ENCODE data around the gene NTSR1.

DNA sequence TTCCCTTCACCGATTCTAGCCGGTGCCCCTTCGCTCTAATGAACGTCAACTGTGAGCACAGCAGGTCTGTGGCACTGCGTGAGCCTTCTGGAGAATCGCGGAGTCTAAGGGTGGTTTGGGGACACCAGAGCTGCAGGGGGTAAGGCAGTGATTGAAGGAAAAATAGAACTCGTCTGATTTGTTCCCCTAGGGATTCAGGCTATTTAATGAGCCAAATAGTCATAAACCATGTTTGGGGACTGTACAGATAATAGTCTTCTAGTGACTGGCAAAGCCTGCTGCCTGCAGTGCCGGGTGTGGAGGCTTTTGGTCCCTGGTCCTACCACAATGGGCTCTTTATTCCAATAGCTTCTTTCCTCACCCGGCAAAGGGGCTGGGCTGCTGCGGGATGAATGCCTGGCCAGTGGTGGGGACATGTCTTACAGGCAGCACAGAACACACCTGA is 11.1 kb upstream of the NTSR1 start:
- TF ChIP-seq CTCF (IDR thresholded peaks at IDR 0.05; ENCODE audit: poor library complexity, severe bottlenecking): no peak
- no peak for TF ChIP-seq RAD21 (conservative IDR thresholded peaks at IDR 0.05)
- TF ChIP-seq POLR2AphosphoS5 (IDR thresholded peaks at IDR 0.05): peak; percentile 13
- TF ChIP-seq EZH2 (IDR thresholded peaks at IDR 0.05; ENCODE audit: borderline replicate concordance, insufficient read depth, low read length, poor library complexity, severe bottlenecking): no peak
- TF ChIP-seq SMC3 (conservative IDR thresholded peaks at IDR 0.05; ENCODE audit: poor library complexity): no peak
- no peak for TF ChIP-seq EP300 (conservative IDR thresholded peaks at IDR 0.05; ENCODE audit: poor library complexity, severe bottlenecking)
- no peak for TF ChIP-seq MXI1 (conservative IDR thresholded peaks at IDR 0.05; ENCODE audit: poor library complexity, severe bottlenecking)
- TF ChIP-seq REST (IDR thresholded peaks at IDR 0.05; ENCODE audit: borderline replicate concordance): no peak
- TF ChIP-seq TAF1 (IDR thresholded peaks at IDR 0.05; ENCODE audit: low read depth): no peak

Data from neural cell (in vitro differentiated cells).